Endothelial cell of umbilical vein (primary cell): ENCODE measurements around the gene VSTM2A. TPM values are rescaled to one million over a fixed set of nuclear protein-coding genes. Genes with fewer than 3 reads are reported as not detected.

Experiments
- BruUV-seq: library from RNA; stranded (reverse); fragments of 400-500 nt; replicated peaks from 2 replicates; lab custom pipeline; 2021; lab: Mats Ljungman, UMichigan
- CTCF ChIA-PET: fragments of 300-600, 350-600 bp; sonication (Branson Sonifier 250); formaldehyde crosslinking; loops from one replicate; lab custom pipeline; 2021; ENCODE audit warnings: antibody characterized with exemption, inconsistent platforms; lab: Charles Lee
- POLR2A ChIA-PET: fragments of 300-600, 350-600 bp; sonication (Branson Sonifier 250); formaldehyde crosslinking; loops from one replicate; lab custom pipeline; 2021; ENCODE audit warnings: antibody characterized with exemption, inconsistent platforms; lab: Charles Lee
- DNase-seq: peaks from one replicate; pipeline ENCODE4 v3.0.0-alpha.2; 2011; ENCODE audit warnings: low read depth, low spot score
- FAIRE-seq: peaks from 2 replicates; lab custom pipeline; 2011; peaks lifted over from hg19 to GRCh38; lab: Jason Lieb, UNC
- H2AFZ ChIP-seq: 2 replicates; pipeline ENCODE4 v1.6.0; 2012; ENCODE audit warnings: low read depth, low read length, control low read depth, inconsistent platforms
- H3K27ac ChIP-seq: 2 replicates; pipeline ENCODE4 v1.5.1; 2011; ENCODE audit warnings: low read depth, mild to moderate bottlenecking, control low read depth, low read length, moderate library complexity; ENCODE audit not compliant: insufficient read depth
- H3K27me3 ChIP-seq, 2 experiments: 2 replicates each; pipeline versions ENCODE4 v1.6.0 to v1.6.1; 2011; ENCODE audit warnings: low read length in 2 of 2, mixed read lengths in 1 of 2; ENCODE audit not compliant: control insufficient read depth in 2 of 2, insufficient read depth in 2 of 2
- H3K36me3 ChIP-seq, 2 experiments: 2 replicates in 1 of 2; 3 replicates in 1 of 2; pipeline ENCODE4 v1.5.1; 2011; ENCODE audit warnings: low read length in 2 of 2, mild to moderate bottlenecking in 1 of 2, moderate library complexity in 1 of 2; ENCODE audit not compliant: control insufficient read depth in 2 of 2, insufficient read depth in 2 of 2; ENCODE audit errors: extremely low read depth in 1 of 2
- H3K4me1 ChIP-seq: 3 replicates; pipeline ENCODE4 v1.5.1; 2011; ENCODE audit warnings: mild to moderate bottlenecking, low read length; ENCODE audit not compliant: control insufficient read depth, insufficient read depth; ENCODE audit errors: extremely low read depth
- H3K4me2 ChIP-seq: 2 replicates; pipeline ENCODE4 v1.6.1; 2011; ENCODE audit warnings: low read length, control low read depth, mixed read lengths; ENCODE audit not compliant: insufficient read depth
- H3K4me3 ChIP-seq, 3 experiments: fragments of 200-600 bp in 1 of 3; sonication (generic), shearing (Covaris generic) in 1 of 3; replicated peaks in 1 of 3; 2 replicates each; pipeline ENCODE4 v1.5.1; 2011 to 2016; ENCODE audit warnings: control low read depth in 3 of 3, low read length in 3 of 3, mild to moderate bottlenecking in 2 of 3, inconsistent platforms in 1 of 3, low read depth in 1 of 3, moderate library complexity in 1 of 3; ENCODE audit not compliant: insufficient read depth in 1 of 3
- H3K79me2 ChIP-seq: 2 replicates; pipeline ENCODE4 v1.6.0; 2012; ENCODE audit warnings: low read length, inconsistent platforms; ENCODE audit not compliant: control insufficient read depth, insufficient read depth
- H3K9ac ChIP-seq: replicated peaks from 2 replicates; pipeline ENCODE3; 2011; ENCODE audit warnings: low read length, control low read depth; ENCODE audit not compliant: insufficient read depth; ENCODE audit errors: extremely low read depth
- H3K9me1 ChIP-seq: replicated peaks from 3 replicates; pipeline ENCODE4 v1.6.0; 2011; ENCODE audit warnings: mild to moderate bottlenecking, low read length; ENCODE audit not compliant: control insufficient read depth, insufficient read depth; ENCODE audit errors: extremely low read depth
- H3K9me3 ChIP-seq: replicated peaks from 2 replicates; pipeline ENCODE4 v1.5.1; 2012; ENCODE audit warnings: low read length, inconsistent platforms; ENCODE audit not compliant: control insufficient read depth, insufficient read depth
- H4K20me1 ChIP-seq: replicated peaks from 2 replicates; pipeline ENCODE3; 2011; ENCODE audit warnings: mild to moderate bottlenecking, low read length; ENCODE audit not compliant: control insufficient read depth, insufficient read depth; ENCODE audit errors: extremely low read depth
- EZH2 ChIP-seq: IDR thresholded peaks from 2 replicates; pipeline ENCODE4 v1.6.1; 2012; ENCODE audit warnings: borderline replicate concordance, low read depth, mild to moderate bottlenecking, moderate library complexity, low read length, inconsistent platforms; ENCODE audit not compliant: severe bottlenecking
- FOS ChIP-seq: IDR thresholded peaks from 2 replicates; pipeline ENCODE4 v1.6.1; 2011; ENCODE audit warnings: mild to moderate bottlenecking, low read length, moderate library complexity, borderline replicate concordance; ENCODE audit not compliant: insufficient read depth
- GATA2 ChIP-seq: IDR thresholded peaks from 2 replicates; pipeline ENCODE4 v1.7.0; 2011; ENCODE audit warnings: low read depth, mild to moderate bottlenecking, moderate library complexity, mixed read lengths, low read length; ENCODE audit not compliant: insufficient read length, insufficient read depth
- JUN ChIP-seq: IDR thresholded peaks from 2 replicates; pipeline ENCODE4 v1.6.1; 2011; ENCODE audit warnings: borderline replicate concordance, low read depth; ENCODE audit not compliant: insufficient read length, insufficient read depth
- MYC ChIP-seq: IDR thresholded peaks from one replicate; pipeline ENCODE4 v1.6.1; 2011; ENCODE audit warnings: mild to moderate bottlenecking, low read depth, low read length
- POLR2A ChIP-seq: IDR thresholded peaks from 2 replicates; pipeline ENCODE4 v1.6.1; 2012; ENCODE audit warnings: low read depth, mild to moderate bottlenecking, control low read depth, low read length
- POLR2AphosphoS5 ChIP-seq: IDR thresholded peaks from 2 replicates; pipeline ENCODE4 v1.6.1; 2012; ENCODE audit warnings: low read depth, mild to moderate bottlenecking, control low read depth, low read length, moderate library complexity; ENCODE audit not compliant: insufficient read depth
- dilution Hi-C: fragments of 300-500 bp; cut with MboI; formaldehyde crosslinking; loops from one replicate; pipeline ENCODE4 v1.15.0; 2019; ENCODE audit warnings: low sequenced_read_pairs; ENCODE audit not compliant: extremely low pct_ligation_motif_present
- intact Hi-C: fragments of 100-400 bp; cut with micrococcal nuclease; formaldehyde crosslinking; loops from one replicate; pipeline ENCODE4 v1.10.0; 2022
- polyA plus RNA-seq, 4 experiments: library from polyadenylated mRNA; depleted of rRNA in 3 of 4; stranded (reverse) in 3 of 4; unstranded in 1 of 4; fragments of >200 nt; gene quantifications; 2 replicates each; pipeline versions ENCODE4 v1.2.1 to v1.2.3, GENCODE V29; 2011 to 2012; ENCODE audit warnings: missing spikeins in 1 of 4
- total RNA-seq: library from RNA; stranded (reverse); gene quantifications from 2 replicates; pipeline ENCODE4 v1.2.3, GENCODE V29; 2021
- TF ChIP-seq, protein P1 (sequence below): IDR thresholded peaks from 2 replicates; pipeline ENCODE4 v1.6.1; 2011; ENCODE audit not compliant: insufficient read depth, insufficient read length
- TF ChIP-seq, protein P2 (sequence below), 2 donors: IDR thresholded peaks; 1 replicate in 1 of 2; 2 replicates in 1 of 2; pipeline ENCODE4 v1.5.1; 2011; ENCODE audit warnings: low read length in 2 of 2, mild to moderate bottlenecking in 2 of 2, moderate library complexity in 2 of 2, control low read depth in 1 of 2, inconsistent platforms in 1 of 2, low read depth in 1 of 2; ENCODE audit not compliant: insufficient read depth in 1 of 2; ENCODE audit errors: extremely low read depth in 1 of 2

VSTM2A gene
- total and polyA plus RNA-seq, 2 donors (not counting 3 experiments of a cell fraction or from before 2014, with no cell fraction given), result not detected

DNA sequence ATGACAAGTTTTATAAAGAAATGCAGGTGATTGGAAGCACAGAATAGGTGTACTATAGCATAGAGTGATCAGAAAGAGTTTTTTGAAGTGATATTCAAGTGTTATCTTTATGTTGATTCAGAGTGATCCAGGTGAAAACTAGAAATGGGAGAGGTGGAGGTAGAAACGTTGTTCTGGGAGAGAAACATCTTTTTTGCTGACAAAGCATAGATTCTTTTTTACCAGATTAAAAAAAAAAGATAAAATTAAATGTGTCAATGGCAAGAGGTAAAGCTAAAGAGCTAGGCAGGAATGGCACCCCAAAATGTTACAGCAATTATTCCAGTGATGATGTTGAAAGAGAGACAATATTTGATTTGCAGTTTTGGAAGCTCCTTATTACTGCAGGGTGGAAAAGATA, 12.6 kb upstream of the VSTM2A start:
- H3K27me3 ChIP-seq, result no peaks in the 10 kb centered on the region
- no peak overlapping the region for H3K4me3 ChIP-seq
- POLR2A ChIA-PET, result no interaction called here
- DNase-seq, result no peak
- intact Hi-C loops, result no loop called here
- TF ChIP-seq, protein P1, sequence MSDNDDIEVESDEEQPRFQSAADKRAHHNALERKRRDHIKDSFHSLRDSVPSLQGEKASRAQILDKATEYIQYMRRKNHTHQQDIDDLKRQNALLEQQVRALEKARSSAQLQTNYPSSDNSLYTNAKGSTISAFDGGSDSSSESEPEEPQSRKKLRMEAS, result no peak
- TF ChIP-seq JUN, result no peak
- no peak for TF ChIP-seq GATA2
- no peak for TF ChIP-seq FOS
- TF ChIP-seq POLR2AphosphoS5, result no peak
- no peak for TF ChIP-seq EZH2
- no peak for TF ChIP-seq POLR2A
- TF ChIP-seq, protein P2, sequence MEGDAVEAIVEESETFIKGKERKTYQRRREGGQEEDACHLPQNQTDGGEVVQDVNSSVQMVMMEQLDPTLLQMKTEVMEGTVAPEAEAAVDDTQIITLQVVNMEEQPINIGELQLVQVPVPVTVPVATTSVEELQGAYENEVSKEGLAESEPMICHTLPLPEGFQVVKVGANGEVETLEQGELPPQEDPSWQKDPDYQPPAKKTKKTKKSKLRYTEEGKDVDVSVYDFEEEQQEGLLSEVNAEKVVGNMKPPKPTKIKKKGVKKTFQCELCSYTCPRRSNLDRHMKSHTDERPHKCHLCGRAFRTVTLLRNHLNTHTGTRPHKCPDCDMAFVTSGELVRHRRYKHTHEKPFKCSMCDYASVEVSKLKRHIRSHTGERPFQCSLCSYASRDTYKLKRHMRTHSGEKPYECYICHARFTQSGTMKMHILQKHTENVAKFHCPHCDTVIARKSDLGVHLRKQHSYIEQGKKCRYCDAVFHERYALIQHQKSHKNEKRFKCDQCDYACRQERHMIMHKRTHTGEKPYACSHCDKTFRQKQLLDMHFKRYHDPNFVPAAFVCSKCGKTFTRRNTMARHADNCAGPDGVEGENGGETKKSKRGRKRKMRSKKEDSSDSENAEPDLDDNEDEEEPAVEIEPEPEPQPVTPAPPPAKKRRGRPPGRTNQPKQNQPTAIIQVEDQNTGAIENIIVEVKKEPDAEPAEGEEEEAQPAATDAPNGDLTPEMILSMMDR (IDR thresholded peaks at IDR 0.05; ENCODE audit: extremely low read depth in 1 of 2, insufficient read depth in 1 of 2, low read depth in 1 of 2, low read length in 2 of 2), result no peak
- no peak for TF ChIP-seq MYC
- no peaks in the 10 kb centered on the region for H3K9me1 ChIP-seq
- H4K20me1 ChIP-seq, result no peaks in the 10 kb centered on the region
- H3K9me3 ChIP-seq, result no peaks in the 10 kb centered on the region
- H3K4me1 ChIP-seq, result no peaks in the 10 kb centered on the region
- dilution Hi-C loops, result no loop called here
- CTCF ChIA-PET, result no interaction called here
- H3K79me2 ChIP-seq, result no peaks in the 10 kb centered on the region
- no peak overlapping the region for H3K27ac ChIP-seq
- H3K36me3 ChIP-seq, result no peaks in the 10 kb centered on the region
- H2AFZ ChIP-seq, result no peak overlapping the region
- no TSS peak for BruUV-seq
- no peak for FAIRE-seq
- no peak overlapping the region for H3K9ac ChIP-seq
- no peak overlapping the region for H3K4me2 ChIP-seq
